Measurements from ENCODE around the gene NPY. TPM values are rescaled to one million over a fixed set of nuclear protein-coding genes. Genes with fewer than 3 reads are reported as not detected.

Gene NPY
- total and polyA plus RNA-seq, 5 donors from 2014 or later: not detected

DNA sequence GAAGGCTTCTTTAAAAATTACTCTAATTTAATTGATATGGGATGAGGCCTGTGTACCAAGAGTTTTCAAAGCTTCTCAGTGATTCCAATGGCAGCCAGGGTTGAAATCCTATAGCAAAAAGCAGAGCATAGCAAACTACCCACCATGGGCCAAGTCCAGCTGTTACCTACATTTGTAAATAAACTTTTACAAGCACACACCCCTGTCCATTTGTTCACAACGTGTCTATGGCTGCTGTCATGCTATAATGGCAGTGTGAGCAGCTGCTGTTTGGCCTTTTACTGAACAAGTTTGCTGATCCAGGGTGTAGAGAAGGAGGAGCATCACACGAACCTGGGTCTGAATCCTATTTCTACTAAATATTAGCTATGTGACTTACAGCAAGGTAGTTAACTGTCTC, 50.0 kb downstream of the NPY start:
- no peak for ATAC-seq (ENCODE audit: low read depth in 2 of 2)
- Histone ChIP-seq H3K36me3 (ENCODE audit: control insufficient read depth, insufficient read depth, low read length) (no peaks in the 10 kb centered on the region), H3K4me1 (ENCODE audit: control insufficient read depth, insufficient read depth, low read length, poor library complexity, severe bottlenecking) (no peaks in the 10 kb centered on the region), H3K9me3 (ENCODE audit: control insufficient read depth in 2 of 2, low read length in 2 of 2) (peaks cover 0 to 6% of the 10 kb centered on the region in 2 experiments), H3K27ac (ENCODE audit: insufficient read depth, low read length, poor library complexity, severe bottlenecking) (no peak overlapping the region), H3K27me3 (ENCODE audit: control insufficient read depth, insufficient read depth, low read length) (peaks cover 2% of the 10 kb centered on the region), H3K4me3 (ENCODE audit: low read depth, low read length) (no peak overlapping the region)
- no peaks in the 10 kb centered on the region for H3K36me3 Mint-ChIP-seq
- H3K4me3 Mint-ChIP-seq: no peak overlapping the region
- H3K9me3 Mint-ChIP-seq: peaks cover 0 to 7% (median 1%) of the 10 kb centered on the region in 7 donors
- no peak overlapping the region for H3K27ac Mint-ChIP-seq
- H3K4me1 Mint-ChIP-seq: no peaks in the 10 kb centered on the region
- peaks cover 18% of the 10 kb centered on the region for H3K27me3 Mint-ChIP-seq
- no peak for DNase-seq

DNA sequence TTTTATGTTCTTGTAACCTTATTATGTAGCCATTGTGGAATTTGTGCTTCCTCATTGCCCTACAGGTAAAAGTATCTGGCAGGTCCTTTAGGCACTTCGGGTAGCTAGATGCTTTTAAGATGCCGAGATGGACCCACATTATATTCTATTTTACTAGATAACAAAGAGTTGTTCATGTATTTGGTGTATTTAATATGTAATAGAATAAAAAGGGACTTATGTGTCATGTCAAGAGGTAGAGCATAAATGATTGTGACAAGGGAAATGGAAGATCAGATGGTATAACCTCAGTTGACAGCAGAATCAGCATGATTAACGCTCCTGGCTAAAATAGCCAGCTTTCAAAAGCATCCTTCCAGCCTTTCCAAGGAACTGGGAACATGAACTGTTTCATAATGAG, 50.6 kb downstream of the NPY start:
- DNase-seq (no peak), ATAC-seq (ENCODE audit: low read depth in 2 of 2) (no peak)
- H3K27me3 ChIP-seq (ENCODE audit: control insufficient read depth, insufficient read depth, low read length): no peaks in the 10 kb centered on the region
- no peak overlapping the region for H3K27ac ChIP-seq (ENCODE audit: insufficient read depth, low read length, poor library complexity, severe bottlenecking)
- Mint-ChIP-seq H3K36me3 (no peaks in the 10 kb centered on the region), H3K9me3 (peaks cover 0 to 7% (median 1%) of the 10 kb centered on the region in 7 donors), H3K27ac (no peak overlapping the region), H3K27me3 (peaks cover 15% of the 10 kb centered on the region), H3K4me1 (no peaks in the 10 kb centered on the region), H3K4me3 (no peak overlapping the region)
- peaks cover 0 to 6% of the 10 kb centered on the region in 2 experiments for H3K9me3 ChIP-seq (ENCODE audit: control insufficient read depth in 2 of 2, low read length in 2 of 2)
- H3K36me3 ChIP-seq (ENCODE audit: control insufficient read depth, insufficient read depth, low read length): no peaks in the 10 kb centered on the region
- H3K4me1 ChIP-seq (ENCODE audit: control insufficient read depth, insufficient read depth, low read length, poor library complexity, severe bottlenecking): no peaks in the 10 kb centered on the region
- no peak overlapping the region for H3K4me3 ChIP-seq (ENCODE audit: low read depth, low read length)

DNA sequence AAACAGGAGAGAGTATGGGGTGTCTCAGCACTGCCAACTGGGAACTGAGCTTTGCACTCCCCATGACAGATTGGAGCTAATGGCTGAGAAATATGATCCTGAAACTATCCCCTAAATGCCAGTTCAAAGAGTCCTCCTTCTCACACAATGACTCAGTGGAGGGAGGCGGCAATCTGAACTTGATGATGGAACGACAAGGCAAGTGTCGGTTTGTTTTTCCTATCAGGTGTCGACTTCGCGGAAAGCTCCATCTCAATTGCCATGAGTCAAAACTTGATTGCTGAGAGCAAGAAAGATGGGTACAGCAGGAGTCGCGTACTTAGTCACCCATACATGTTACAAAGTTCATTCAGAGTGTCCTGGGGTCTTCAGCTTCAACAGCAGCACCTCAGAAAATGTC, 52.5 kb downstream of the NPY start:
- no peaks in the 10 kb centered on the region for H3K36me3 ChIP-seq (ENCODE audit: control insufficient read depth, insufficient read depth, low read length)
- Mint-ChIP-seq H3K9me3 (peaks cover 0 to 7% (median 1%) of the 10 kb centered on the region in 7 donors), H3K4me3 (no peak overlapping the region), H3K36me3 (no peaks in the 10 kb centered on the region), H3K4me1 (no peaks in the 10 kb centered on the region), H3K27ac (no peak overlapping the region), H3K27me3 (peaks cover 14% of the 10 kb centered on the region)
- ATAC-seq (ENCODE audit: low read depth in 2 of 2): no peak
- H3K4me3 ChIP-seq (ENCODE audit: low read depth, low read length): no peak overlapping the region
- H3K4me1 ChIP-seq (ENCODE audit: control insufficient read depth, insufficient read depth, low read length, poor library complexity, severe bottlenecking): no peaks in the 10 kb centered on the region
- H3K9me3 ChIP-seq (ENCODE audit: control insufficient read depth in 2 of 2, low read length in 2 of 2): peaks cover 0 to 6% of the 10 kb centered on the region in 2 experiments
- no peaks in the 10 kb centered on the region for H3K27me3 ChIP-seq (ENCODE audit: control insufficient read depth, insufficient read depth, low read length)
- no peak overlapping the region for H3K27ac ChIP-seq (ENCODE audit: insufficient read depth, low read length, poor library complexity, severe bottlenecking)
- no peak for DNase-seq

DNA sequence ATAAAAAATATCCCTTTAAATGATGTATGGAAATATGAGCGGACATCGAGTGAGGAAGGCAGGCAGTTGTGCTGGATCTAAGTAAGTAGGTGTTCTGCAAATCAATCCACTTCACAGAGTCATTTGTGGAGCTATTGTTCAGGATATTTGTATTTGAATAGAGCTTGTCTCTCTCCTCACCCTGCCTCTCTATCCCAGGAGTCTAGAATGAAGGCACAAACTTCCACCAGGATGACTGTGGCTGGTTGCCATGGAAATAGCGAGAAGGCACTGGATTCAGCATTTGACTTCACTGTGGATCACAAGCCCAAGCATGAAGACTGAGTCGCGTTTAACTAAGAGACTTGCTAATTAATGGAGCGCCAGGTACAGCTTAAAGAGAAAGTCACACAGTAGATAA, 53.2 kb downstream of the NPY start:
- no peaks in the 10 kb centered on the region for H3K36me3 ChIP-seq (ENCODE audit: control insufficient read depth, insufficient read depth, low read length)
- ATAC-seq (ENCODE audit: low read depth in 2 of 2): no peak
- H3K9me3 Mint-ChIP-seq: peaks cover 0 to 7% (median 1%) of the 10 kb centered on the region in 7 donors

DNA sequence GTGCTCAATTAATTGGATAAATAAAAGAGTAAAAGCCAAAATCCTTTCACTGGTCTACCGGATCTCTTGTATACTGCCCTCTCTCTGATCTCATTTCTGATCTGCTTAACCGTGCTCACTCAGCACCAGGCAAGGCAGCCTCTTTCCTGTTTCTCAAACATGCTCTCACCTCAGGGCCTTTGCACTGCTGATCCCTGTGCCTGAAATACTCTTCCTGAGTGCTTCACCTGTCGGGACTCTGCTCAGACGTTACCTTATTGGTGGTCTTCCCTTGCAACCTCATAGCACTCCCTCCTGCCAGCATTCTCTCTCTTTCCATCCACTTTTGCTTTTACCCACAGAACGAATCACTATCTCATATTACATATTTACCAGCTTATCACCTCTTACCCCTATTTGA, 55.6 kb downstream of the NPY start:
- no peaks in the 10 kb centered on the region for H3K36me3 Mint-ChIP-seq
- H3K36me3 ChIP-seq (ENCODE audit: control insufficient read depth, insufficient read depth, low read length): no peaks in the 10 kb centered on the region
- no peaks in the 10 kb centered on the region for H3K4me1 Mint-ChIP-seq
- ATAC-seq (ENCODE audit: low read depth in 2 of 2) (no peak), DNase-seq (no peak)
- no peak overlapping the region for H3K4me3 Mint-ChIP-seq
- H3K9me3 Mint-ChIP-seq: no peaks in the 10 kb centered on the region
- no peaks in the 10 kb centered on the region for H3K9me3 ChIP-seq (ENCODE audit: control insufficient read depth in 2 of 2, low read length in 2 of 2)
- no peaks in the 10 kb centered on the region for H3K4me1 ChIP-seq (ENCODE audit: control insufficient read depth, insufficient read depth, low read length, poor library complexity, severe bottlenecking)
- H3K27me3 Mint-ChIP-seq: peaks cover 13% of the 10 kb centered on the region
- no peak overlapping the region for H3K27ac ChIP-seq (ENCODE audit: insufficient read depth, low read length, poor library complexity, severe bottlenecking)
- H3K27ac Mint-ChIP-seq: no peak overlapping the region
- H3K4me3 ChIP-seq (ENCODE audit: low read depth, low read length): no peak overlapping the region
- no peaks in the 10 kb centered on the region for H3K27me3 ChIP-seq (ENCODE audit: control insufficient read depth, insufficient read depth, low read length)

More for the DNA sequence above, 53.2 kb downstream of the NPY start:
- Mint-ChIP-seq H3K27me3 (peaks cover 14% of the 10 kb centered on the region), H3K27ac (no peak overlapping the region), H3K4me1 (no peaks in the 10 kb centered on the region), H3K4me3 (no peak overlapping the region), H3K36me3 (no peaks in the 10 kb centered on the region)
- Histone ChIP-seq H3K27me3 (ENCODE audit: control insufficient read depth, insufficient read depth, low read length) (no peaks in the 10 kb centered on the region), H3K4me3 (ENCODE audit: low read depth, low read length) (no peak overlapping the region), H3K27ac (ENCODE audit: insufficient read depth, low read length, poor library complexity, severe bottlenecking) (no peak overlapping the region), H3K4me1 (ENCODE audit: control insufficient read depth, insufficient read depth, low read length, poor library complexity, severe bottlenecking) (no peaks in the 10 kb centered on the region), H3K9me3 (ENCODE audit: control insufficient read depth in 2 of 2, low read length in 2 of 2) (peaks cover 0 to 5% of the 10 kb centered on the region in 2 experiments)
- DNase-seq: no peak

DNA sequence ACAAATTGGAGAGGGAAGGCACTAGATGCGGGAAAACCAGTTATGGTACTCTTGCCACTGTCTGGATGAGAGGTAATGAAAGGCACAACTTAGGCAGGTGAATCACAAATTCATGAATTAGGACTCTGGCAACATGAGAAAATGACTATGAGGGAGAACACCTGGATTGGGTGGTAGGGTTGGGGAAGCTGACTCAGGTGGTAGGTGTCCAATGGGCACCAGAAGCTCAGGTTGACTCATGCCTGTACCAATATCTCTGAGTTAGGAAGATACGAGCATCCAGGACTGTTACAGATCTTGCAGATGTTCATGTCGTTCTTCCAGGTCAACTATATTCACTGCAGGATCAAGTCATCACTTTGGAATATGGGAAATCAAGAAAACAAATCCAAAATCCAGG, 56.7 kb downstream of the NPY start:
- Mint-ChIP-seq H3K9me3 (no peaks in the 10 kb centered on the region), H3K27ac (no peak overlapping the region), H3K36me3 (no peaks in the 10 kb centered on the region), H3K27me3 (peaks cover 11% of the 10 kb centered on the region), H3K4me3 (no peak overlapping the region), H3K4me1 (no peaks in the 10 kb centered on the region)
- DNase-seq (no peak), ATAC-seq (ENCODE audit: low read depth in 2 of 2) (no peak)
- Histone ChIP-seq H3K9me3 (ENCODE audit: control insufficient read depth in 2 of 2, low read length in 2 of 2) (no peaks in the 10 kb centered on the region), H3K4me1 (ENCODE audit: control insufficient read depth, insufficient read depth, low read length, poor library complexity, severe bottlenecking) (no peaks in the 10 kb centered on the region), H3K36me3 (ENCODE audit: control insufficient read depth, insufficient read depth, low read length) (no peaks in the 10 kb centered on the region), H3K27me3 (ENCODE audit: control insufficient read depth, insufficient read depth, low read length) (no peaks in the 10 kb centered on the region), H3K27ac (ENCODE audit: insufficient read depth, low read length, poor library complexity, severe bottlenecking) (no peak overlapping the region), H3K4me3 (ENCODE audit: low read depth, low read length) (no peak overlapping the region)

Data from CD4-positive, CD25-positive, alpha-beta regulatory T cell (primary cell).